Thyroid gland (tissue), 4 donors: Measurements from ENCODE around the gene RFX1.

ENCODE experiments used
- CTCF ChIP-seq, 6 experiments: fragments of 200-600 bp in 3 of 6; fragments of 450-650 bp in 3 of 6; sonication (generic) in 3 of 6; IDR thresholded peaks; one replicate each; pipeline ENCODE4 v1.5.1; 2016 to 2019; ENCODE audit warnings: antibody characterized with exemption in 6 of 6, mild to moderate bottlenecking in 2 of 6, inconsistent platforms in 1 of 6, moderate library complexity in 1 of 6
- POLR2A ChIP-seq, 2 donors: fragments of 450-650 bp; IDR thresholded peaks; one replicate each; pipeline ENCODE4 v1.6.1; 2017; ENCODE audit warnings: antibody characterized with exemption in 2 of 2, mild to moderate bottlenecking in 2 of 2, moderate library complexity in 1 of 2

GRCh38 chr19:13977803-13978202 lies 28.3 kb downstream of the RFX1 start:
- TF ChIP-seq POLR2A (IDR thresholded peaks at IDR 0.05) (no peak), CTCF (IDR thresholded peaks at IDR 0.05) (no peak)
